NCI-H187 treated with DMSO at 0.1 percent for 48 hours (cell line): ENCODE data around the gene ARID3B.
"Not testable (repeated sequence)": the region's sequence is repeated elsewhere in the genome, so short reads cannot be mapped to it uniquely, and the experiment has no call there.

ENCODE experiments used
- DNase-seq: peaks from one replicate; lab custom pipeline; 2025; lab: John Stamatoyannopoulos, UW

The ARID3B gene, protein sequence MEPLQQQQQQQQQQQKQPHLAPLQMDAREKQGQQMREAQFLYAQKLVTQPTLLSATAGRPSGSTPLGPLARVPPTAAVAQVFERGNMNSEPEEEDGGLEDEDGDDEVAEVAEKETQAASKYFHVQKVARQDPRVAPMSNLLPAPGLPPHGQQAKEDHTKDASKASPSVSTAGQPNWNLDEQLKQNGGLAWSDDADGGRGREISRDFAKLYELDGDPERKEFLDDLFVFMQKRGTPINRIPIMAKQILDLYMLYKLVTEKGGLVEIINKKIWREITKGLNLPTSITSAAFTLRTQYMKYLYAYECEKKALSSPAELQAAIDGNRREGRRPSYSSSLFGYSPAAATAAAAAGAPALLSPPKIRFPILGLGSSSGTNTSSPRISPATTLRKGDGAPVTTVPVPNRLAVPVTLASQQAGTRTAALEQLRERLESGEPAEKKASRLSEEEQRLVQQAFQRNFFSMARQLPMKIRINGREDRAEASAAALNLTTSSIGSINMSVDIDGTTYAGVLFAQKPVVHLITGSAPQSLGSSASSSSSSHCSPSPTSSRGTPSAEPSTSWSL

DNA sequence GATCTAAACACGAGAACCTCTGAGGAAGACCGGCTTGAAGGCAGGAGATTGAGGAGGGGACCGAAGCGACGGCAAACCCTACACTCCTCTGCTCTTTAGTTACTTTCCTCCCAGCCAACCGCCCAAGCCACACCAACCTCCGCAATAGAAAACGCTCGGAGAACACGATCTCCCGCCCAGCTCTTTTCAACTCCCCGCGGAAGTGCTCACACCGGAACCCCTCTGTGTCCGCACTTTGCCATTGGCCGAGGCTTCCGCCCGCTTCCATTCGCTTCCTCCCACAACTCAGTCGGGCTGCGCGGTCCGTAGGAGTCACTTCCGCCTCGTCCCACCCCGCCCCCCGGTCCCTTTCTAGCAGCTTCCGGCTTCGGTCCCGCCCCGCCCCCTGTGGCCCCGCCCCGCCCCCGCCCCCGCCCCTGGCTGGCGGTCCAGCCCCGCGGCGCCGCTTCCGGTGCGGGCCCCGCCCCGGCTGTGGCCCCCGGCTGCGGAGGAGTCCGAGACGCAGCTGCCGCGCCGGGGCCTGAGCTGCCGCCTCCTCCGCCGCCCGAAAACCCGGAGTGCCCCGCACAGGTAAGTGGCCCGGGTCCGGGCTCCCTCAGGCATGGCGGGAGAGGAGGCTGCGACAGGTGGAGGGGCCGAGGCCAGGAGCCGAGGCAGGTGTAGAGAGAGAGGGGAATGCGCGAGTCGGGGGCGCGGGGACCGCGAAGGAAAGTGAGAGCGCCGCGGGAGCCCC lies at the start of gene ARID3B:
TSS of gene ARID3B (plus strand) at position 460 of the 733 bp plus-strand sequence. CDS start 2,717 bp downstream, outside the sequence.
- DNase-seq: peak; percentile 86

GRCh38 chr15:74496648-74497047 lies 44.4 kb upstream of the ARID3B start:
- DNase-seq: no peak

GRCh38 chr15:74497584-74497983 lies 43.4 kb upstream of the ARID3B start:
- peak; percentile 56 for DNase-seq

GRCh38 chr15:74499366-74499765 lies 41.7 kb upstream of the ARID3B start:
- no peak for DNase-seq

DNA sequence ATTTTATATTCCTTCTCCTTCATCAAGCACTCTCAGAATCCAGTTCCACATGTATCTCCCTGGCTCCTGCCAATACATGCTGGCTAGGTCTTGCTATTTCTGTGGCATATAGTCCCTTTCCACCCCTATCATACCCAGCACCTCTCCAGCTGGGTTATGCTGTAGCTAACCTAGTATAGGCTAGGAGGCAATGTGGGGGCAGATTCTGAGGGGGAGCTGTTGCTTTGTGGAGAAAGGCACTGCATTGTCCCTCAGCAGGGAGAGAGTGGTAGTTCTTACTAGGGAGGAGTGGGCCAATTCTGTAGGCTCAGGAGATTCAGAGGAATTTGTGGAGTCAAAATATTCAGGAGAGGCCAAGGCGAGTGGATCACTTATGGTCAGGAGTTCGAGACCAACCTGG lies 40.6 kb upstream of the ARID3B start:
- DNase-seq: no peak

DNA sequence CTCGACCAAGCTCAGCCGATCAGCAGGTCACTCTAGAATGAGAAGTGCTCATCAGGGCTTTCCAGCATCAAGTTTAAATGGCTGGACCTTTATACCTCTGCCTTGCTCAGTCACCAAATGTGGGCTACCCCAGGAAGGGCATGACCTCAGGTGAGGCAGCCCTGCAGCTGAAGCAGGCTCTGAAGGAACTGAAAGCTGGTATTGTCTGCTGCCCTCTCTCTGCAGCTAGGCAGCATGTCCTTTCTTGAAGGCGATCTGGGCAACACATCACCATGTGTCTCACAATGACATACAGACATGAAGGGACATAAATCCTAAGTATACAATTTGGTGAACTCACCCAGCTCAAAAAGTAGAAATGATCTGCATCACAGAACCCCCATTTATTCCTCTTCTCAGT lies 38.7 kb upstream of the ARID3B start:
- no peak for DNase-seq

DNA sequence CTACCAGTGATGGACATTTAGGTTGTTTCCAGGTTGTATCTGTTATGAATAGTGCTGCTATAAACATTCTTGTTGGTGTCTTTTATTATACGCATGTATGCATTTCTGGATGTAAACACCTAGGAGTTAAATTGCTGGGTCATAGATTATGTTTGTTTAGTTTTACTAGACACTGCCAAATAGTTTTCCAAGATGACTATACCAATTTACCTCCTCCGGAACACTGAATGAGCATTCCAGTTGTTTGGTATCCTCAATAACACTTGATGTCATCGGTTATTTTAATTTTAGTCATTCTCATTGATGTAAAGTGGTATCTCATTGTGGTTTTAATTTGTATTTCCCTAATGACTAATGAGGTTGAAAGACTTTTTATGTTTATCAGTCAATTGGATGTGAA lies 36.6 kb upstream of the ARID3B start:
- no peak for DNase-seq

- DNase-seq: no peak
These were observed 36.2 kb upstream of the ARID3B start for GRCh38 chr15:74504836-74505235.

- DNase-seq: no peak
These were observed 35.0 kb upstream of the ARID3B start for GRCh38 chr15:74505837-74506514.

- no peak for DNase-seq
These were observed 34.5 kb upstream of the ARID3B start for GRCh38 chr15:74506515-74506840.

DNA sequence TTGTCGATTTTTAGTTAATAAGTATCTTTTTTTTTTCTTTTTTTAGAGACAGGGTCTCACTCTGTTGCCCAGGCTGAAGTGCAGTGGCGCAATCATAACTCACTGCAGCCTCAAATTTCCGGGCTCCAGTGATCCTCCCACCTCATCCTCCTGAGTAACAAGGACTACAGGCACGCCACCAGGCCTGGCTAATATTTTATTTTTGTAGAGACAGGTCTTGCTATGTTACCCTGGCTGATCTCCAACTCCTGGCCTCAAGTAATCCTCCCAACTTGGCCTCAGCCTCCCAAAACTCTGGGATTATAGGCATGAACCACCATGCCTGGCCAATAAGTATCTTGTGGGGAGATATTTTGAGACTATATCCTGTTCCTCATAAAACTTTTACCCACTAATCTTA lies 29.4 kb upstream of the ARID3B start:
- no peak for DNase-seq

DNA sequence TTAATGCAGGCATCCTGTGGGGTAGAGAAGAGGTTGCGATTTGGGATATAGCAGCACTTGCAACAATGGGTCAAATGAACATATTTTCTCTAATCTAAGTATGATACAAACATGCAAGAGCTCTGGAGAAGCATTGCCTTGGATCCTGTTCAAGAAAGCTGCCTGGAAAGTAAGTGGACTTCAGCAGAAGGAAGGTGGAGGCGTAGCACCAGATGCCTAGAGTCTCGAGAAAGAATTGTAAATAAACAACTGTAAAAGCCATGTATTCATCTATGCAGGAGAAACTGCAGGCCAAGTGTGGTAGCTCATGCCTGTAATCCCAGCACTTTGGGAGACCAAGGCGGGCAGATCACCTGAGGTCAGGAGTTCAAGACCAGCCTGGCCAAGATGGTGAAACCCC lies 27.0 kb upstream of the ARID3B start:
- DNase-seq: not testable (repeated sequence)

GRCh38 chr15:74517096-74517495 lies 23.9 kb upstream of the ARID3B start:
- no peak for DNase-seq

DNA sequence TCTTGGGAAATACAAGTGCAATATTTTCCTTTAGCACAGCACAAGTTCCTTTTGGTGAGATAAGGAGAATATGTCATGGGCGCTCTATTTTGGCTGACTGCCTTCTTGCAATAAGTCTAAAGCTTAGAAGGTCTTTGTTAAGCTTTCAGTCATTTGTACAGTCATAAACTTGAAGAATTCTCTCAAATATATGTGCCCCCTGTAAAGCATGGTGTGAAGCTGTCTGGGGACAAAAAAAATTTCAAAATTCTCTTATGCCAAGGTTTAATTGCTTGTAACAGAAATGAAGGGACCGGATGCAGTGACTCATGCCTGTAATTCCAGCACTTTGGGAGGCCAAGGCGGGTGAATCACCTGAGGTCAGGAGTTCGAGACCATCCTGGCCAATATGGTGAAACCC lies 21.7 kb upstream of the ARID3B start:
- DNase-seq: no peak

DNA sequence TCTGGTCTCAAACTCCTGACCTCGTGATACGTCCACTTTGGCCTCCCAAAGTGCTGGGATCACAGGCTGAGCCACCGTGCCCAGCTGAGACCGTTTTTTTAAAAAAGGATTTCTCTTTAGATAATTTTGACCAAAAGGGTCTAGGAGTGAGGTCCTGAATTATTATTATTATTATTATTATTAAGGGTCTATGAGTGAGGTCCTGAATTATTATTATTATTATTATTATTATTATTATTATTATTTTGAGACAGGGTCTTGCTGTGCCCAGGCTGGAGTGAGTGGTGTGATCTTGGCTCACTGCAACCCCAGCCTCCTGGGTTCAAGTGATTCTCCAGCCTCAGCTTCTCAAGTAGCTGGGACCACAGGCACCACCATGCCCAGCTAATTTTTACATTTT lies 20.6 kb upstream of the ARID3B start:
- DNase-seq: no peak

DNA sequence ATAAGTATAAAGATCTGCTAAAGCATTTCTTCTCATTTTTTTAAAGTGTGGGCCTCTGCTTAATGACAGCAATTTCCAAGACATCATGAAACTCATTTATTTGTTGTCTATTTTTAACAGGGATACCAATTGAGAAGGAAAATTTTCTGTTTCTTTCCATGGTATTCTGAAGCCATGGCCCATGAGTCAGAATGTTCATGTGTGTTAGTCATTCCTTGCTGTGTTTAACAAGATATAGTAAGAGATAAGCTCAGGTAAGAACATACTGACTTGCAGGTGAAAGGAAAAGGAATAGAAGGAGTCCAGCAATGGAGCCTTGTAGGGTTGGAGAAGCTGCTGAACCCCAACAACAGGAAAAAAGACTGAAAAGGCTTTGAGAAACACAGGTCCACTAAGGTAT lies 17.0 kb upstream of the ARID3B start:
- no peak for DNase-seq

DNA sequence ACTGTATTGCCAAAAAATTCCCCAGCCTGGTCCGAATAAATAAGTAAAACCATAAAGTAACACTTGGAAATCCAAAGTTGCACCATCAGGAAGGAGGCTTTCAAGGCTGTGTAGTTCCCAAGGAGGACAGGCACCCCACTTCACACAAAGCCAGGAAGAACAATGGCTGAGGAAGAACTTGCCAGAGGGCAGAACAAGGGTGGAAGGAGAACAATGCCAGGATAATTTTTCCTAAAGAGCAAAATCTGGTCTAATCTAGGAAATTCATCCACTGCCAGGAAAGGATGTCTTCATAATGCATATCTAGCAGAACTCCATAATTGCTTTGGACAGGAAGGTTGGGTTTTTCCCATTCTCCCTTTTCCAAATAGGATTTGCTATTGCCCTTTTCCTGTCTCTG lies 15.7 kb upstream of the ARID3B start:
- no peak for DNase-seq

DNA sequence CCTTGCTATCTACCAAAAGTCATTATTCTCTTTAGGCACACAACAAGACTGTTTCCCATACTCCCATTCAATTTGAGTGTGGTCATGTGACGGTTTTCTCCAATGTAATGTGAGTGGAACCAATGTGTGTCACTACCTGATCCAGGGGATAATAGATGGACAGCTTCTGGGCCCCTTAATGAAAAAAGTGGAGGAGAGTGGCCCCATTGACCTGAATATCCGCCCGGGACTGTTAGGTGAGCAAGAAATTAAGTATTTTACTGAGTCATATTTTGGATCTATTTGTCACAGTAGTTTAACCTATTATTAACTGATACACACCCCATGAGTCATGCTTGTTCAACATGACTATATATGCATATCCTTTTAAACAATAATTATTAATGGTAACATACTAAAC lies 15.1 kb upstream of the ARID3B start:
- DNase-seq: no peak

- no peak for DNase-seq
These were observed 12.1 kb upstream of the ARID3B start for GRCh38 chr15:74528876-74529275.

DNA sequence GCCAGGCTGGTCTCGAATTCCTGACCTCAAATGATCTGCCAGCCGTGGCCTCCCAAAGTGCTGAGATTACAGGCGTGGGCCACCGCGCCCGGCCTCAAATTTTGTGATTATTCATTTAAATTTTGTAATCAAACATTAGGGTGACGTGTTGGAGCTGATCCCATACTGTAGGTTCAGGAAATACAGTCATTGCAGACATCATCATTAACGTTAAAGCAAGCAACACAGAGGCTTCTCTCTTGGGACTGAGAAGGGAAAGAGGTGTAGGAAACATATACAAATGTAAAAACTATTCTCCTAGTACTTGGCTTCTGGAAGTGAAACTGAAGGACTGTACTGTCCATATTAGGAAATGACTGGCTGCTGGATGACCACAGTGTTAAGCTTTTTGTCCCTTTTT lies 11.1 kb upstream of the ARID3B start:
- no peak for DNase-seq

DNA sequence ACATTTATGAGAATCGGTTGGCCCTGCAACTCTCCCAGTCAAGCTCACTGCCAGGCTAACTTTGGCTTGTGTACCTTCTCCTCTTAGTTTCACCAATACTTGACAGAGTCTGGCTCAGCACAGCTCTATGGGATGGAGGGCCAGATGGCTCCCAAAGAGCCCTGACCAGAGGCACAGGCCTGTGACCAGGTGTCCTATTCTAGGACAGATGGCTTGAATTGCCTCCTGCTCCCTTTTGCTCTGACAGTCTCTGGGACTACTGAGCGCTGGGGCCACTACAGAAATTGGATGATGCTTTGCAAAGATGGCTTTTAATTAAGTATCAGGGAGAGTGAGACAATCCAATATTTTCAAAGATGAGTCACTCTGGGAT lies 10.3 kb upstream of the ARID3B start:
- DNase-seq: no peak

DNA sequence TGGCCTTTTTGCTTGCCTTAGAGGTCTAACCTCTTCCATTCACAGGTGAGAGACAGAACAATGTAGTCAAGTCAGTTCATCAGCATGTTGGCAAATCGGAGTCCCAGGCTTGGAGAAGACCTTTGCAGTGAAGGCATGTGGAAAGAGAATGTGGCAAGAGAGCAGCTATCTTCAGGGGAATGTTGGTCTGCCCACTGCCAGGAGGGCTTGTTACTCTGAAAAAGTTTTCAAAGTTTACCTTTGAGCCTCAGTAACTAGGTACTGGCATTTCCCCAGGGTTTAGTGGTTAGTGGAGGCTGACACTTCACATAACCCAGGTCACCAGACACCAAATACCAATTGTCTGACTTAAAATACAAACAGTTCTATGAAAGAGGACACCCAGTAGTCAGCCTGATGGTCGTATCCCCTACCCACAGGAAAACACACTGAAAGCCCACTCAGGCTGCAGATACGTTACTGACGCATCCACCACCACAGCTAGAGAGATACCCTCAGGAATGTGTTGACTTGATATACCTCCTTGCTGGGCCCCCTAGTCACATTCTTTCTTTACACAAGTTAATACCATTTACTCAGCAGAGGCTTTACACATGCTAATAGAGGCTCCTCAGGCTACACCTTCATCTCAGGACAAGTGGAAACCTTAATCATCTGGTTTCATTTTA lies 9.7 kb upstream of the ARID3B start:
- DNase-seq: no peak
